Heart right ventricle (tissue), 16 donors: ENCODE results near the gene RGS7. TPM values are rescaled to one million over a fixed set of nuclear protein-coding genes. Genes with fewer than 3 reads are reported as not detected.

Experiments used
- ATAC-seq, 8 donors: fragments of 200-7000 bp; cut with Tn5 transposase; one replicate each; pipeline ENCODE4 v1.9.1; 2020; ENCODE audit warnings: mild to moderate bottlenecking in 8 of 8, moderate library complexity in 8 of 8, moderate number of reproducible peaks in 1 of 8
- DNase-seq, 2 donors: peaks; one replicate each; pipeline ENCODE4 v3.0.0-alpha.2; 2020
- H3K27ac ChIP-seq, 10 donors: fragments of 200-600 bp; sonication (generic) in 2 of 10; one replicate each; pipeline versions ENCODE4 v1.5.0 to v1.8.0; 2020 to 2022; ENCODE audit warnings: mild to moderate bottlenecking in 3 of 10
- H3K27me3 ChIP-seq, 7 donors: fragments of 200-600 bp; one replicate each; pipeline ENCODE4 v1.8.0; 2021 to 2022; ENCODE audit warnings: mild to moderate bottlenecking in 2 of 7
- H3K36me3 ChIP-seq, 9 donors: fragments of 200-600 bp; sonication (generic) in 1 of 9; one replicate each; pipeline versions ENCODE4 v1.5.0 to v1.8.0; 2020 to 2022; ENCODE audit warnings: mild to moderate bottlenecking in 2 of 9
- H3K4me1 ChIP-seq, 9 donors: fragments of 200-600 bp; sonication (generic) in 1 of 9; one replicate each; pipeline versions ENCODE4 v1.5.0 to v1.8.0; 2020 to 2022; ENCODE audit warnings: mild to moderate bottlenecking in 4 of 9
- H3K4me3 ChIP-seq, 10 donors: fragments of 200-600 bp; sonication (generic) in 2 of 10; one replicate each; pipeline versions ENCODE4 v1.5.0 to v1.8.0; 2020 to 2022; ENCODE audit warnings: mild to moderate bottlenecking in 7 of 10, moderate library complexity in 2 of 10
- H3K9me3 ChIP-seq, 11 donors: fragments of 200-600 bp in 10 of 11; sonication (generic) in 2 of 11; one replicate each; pipeline versions ENCODE4 v1.5.0 to v1.8.0; 2013 to 2022; ENCODE audit warnings: mild to moderate bottlenecking in 2 of 11, control low read depth in 1 of 11, moderate library complexity in 1 of 11
- WGBS, 2 donors: extraction: QIAGEN DNeasy Blood & Tissue Kit; methylation state at CpG; one replicate each; pipeline ENCODE4 v1.1.7; 2013; ENCODE audit warnings: inconsistent platforms in 1 of 2; 5-methylcytosine and 5-hydroxymethylcytosine counted together
- intact Hi-C, 10 donors: fragments of 100-400 bp; cut with DNase I; formaldehyde crosslinking; loops; one replicate each; pipeline versions ENCODE4 v1.11.1 to v1.14.2; 2022
- polyA plus RNA-seq, 2 donors: library from polyadenylated mRNA; stranded (reverse); fragments of 200-250 nt; gene quantifications; one replicate each; pipeline ENCODE4 v1.2.3, GENCODE V29; 2013
- total RNA-seq, 10 donors: library from RNA; stranded (reverse); fragmentation: NEBNext Ultra II Directional in 3 of 10; extraction: Animal tissue kit (Norgen Biotek cat#: 25700) in 3 of 10; gene quantifications; one replicate each; pipeline versions ENCODE4 v1.2.1 to v1.2.4, GENCODE V29; 2021 to 2023
- TF ChIP-seq, protein P1 (sequence below), 9 donors: fragments of 200-600 bp; sonication (generic) in 2 of 9; IDR thresholded peaks; one replicate each; pipeline versions ENCODE4 v1.5.0 to v1.8.0; 2021 to 2022; ENCODE audit warnings: antibody characterized with exemption in 9 of 9, mild to moderate bottlenecking in 5 of 9, moderate library complexity in 1 of 9
- donor health status: Arrhythmogenic right ventricular cardiomyopathy.
- donor health status: ischemic (EF 13 %, LVEDD 7.1; RV severe dilation, severe dysfunction).
- donor health status: healthy with polysubstance abuse.
- donor health status: DM: no; HTN: yes; CAD: no.
- donor health status: DM: no; HTN: no; CAD: no.
- donor health status: ischemic (EF 25% LVEDD 6.9; RV normal size, moderate dysfunction).
- donor health status: ischemic (EF 25% LVEDD 5.7; RV mildly dilated, moderate dysfunction).
- donor health status: healthy.
- donor health status: DM: yes; HTN: yes; CAD: no.
- donor health status: Ischemic cardiomyopathy.
- donor health status: ischemic (EF 35%, LVEDD 5.7; RV mildly dilated, moderate dysfunction).
- donor health status: nonischemic (EF 11% LVEDD 7.7; RV severe dilation, severe dysfunction).
- donor health status: DM: yes; HTN: yes; CAD: no.
- donor health status: PGD.
- donor health status: ischemic (EF 29% LVEDD 5.4; RV normal size, mild dysfunction).
- donor health status: nonischemic (EF 23%, LVEDD 6.1; RV moderate dilation, normal function).

The RGS7 gene
- total and polyA plus RNA-seq, 12 donors = not detected

DNA sequence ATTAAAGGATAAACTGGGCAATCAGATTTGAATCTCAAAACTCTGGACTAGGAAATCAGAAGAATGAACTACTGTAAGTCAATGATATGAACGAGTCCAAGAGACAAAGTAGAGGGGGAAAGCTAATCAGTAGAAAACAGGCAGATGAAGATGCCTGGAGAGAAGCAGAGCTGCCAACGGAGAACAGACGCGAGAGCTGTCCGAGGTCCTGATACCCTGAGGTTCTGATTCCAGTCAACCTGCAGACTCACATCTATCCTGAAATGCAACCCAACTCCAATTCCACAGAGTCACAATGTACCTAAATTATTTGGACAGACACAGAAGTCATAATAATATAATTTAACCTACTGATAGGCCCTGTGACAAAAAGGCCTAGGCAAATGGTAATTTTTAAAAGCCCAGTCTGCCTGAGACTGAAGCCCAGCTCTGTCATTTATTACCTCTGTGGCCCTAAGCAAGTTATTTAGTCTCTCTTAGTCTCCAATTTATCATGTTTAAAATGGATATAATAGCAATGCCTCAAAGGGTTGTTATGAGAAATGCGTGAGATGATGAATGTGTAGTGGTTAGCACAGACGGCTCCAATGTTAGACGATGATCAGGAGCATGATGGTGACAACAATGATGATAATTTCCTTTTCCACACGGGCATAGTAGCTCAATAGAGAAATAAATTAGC lies 33.4 kb downstream of the RGS7 start:
- 35 to 43% methylated on average over 9 of the region's 9 CpGs for WGBS, 2 donors
- intact Hi-C loops = no loop called here
- ATAC-seq = no peak

DNA sequence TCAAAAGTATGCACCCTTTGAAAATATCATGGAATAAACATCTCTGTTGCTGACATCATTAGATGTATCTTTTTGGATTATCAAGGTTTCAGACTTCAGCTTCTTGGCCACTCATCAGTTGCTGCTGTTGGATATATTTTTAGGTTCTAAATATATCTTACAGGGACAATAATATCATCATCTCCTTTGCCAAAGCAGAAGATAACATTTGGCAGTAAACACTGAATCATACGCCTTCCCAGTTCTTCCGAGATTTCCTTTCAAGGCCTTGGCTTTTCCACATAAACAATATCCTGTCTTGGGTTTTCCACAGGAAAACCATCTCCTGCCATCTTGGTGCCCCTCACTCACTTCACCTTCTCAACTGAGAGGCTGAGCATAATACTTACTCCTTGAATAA lies 39.3 kb downstream of the RGS7 start:
- H3K4me3 ChIP-seq = no peak overlapping the region
- H3K9me3 ChIP-seq = no peaks in the 10 kb centered on the region
- WGBS, 2 donors = 48 to 64% methylated on average over 2 of the region's 2 CpGs
- TF ChIP-seq, protein P1, sequence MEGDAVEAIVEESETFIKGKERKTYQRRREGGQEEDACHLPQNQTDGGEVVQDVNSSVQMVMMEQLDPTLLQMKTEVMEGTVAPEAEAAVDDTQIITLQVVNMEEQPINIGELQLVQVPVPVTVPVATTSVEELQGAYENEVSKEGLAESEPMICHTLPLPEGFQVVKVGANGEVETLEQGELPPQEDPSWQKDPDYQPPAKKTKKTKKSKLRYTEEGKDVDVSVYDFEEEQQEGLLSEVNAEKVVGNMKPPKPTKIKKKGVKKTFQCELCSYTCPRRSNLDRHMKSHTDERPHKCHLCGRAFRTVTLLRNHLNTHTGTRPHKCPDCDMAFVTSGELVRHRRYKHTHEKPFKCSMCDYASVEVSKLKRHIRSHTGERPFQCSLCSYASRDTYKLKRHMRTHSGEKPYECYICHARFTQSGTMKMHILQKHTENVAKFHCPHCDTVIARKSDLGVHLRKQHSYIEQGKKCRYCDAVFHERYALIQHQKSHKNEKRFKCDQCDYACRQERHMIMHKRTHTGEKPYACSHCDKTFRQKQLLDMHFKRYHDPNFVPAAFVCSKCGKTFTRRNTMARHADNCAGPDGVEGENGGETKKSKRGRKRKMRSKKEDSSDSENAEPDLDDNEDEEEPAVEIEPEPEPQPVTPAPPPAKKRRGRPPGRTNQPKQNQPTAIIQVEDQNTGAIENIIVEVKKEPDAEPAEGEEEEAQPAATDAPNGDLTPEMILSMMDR (IDR thresholded peaks at IDR 0.05) = no peak
- no peak overlapping the region for H3K27ac ChIP-seq
- H3K4me1 ChIP-seq = no peaks in the 10 kb centered on the region
- intact Hi-C loops = no loop called here
- no peaks in the 10 kb centered on the region for H3K36me3 ChIP-seq
- DNase-seq = no peak
- no peaks in the 10 kb centered on the region for H3K27me3 ChIP-seq
- ATAC-seq = no peak

More for the DNA sequence above, 33.4 kb downstream of the RGS7 start:
- Histone ChIP-seq H3K27ac (no peak overlapping the region), H3K4me3 (no peak overlapping the region), H3K27me3 (no peaks in the 10 kb centered on the region), H3K36me3 (no peaks in the 10 kb centered on the region), H3K4me1 (no peaks in the 10 kb centered on the region), H3K9me3 (no peaks in the 10 kb centered on the region)
- TF ChIP-seq, protein P1 (IDR thresholded peaks at IDR 0.05) = no peak
- DNase-seq = no peak

DNA sequence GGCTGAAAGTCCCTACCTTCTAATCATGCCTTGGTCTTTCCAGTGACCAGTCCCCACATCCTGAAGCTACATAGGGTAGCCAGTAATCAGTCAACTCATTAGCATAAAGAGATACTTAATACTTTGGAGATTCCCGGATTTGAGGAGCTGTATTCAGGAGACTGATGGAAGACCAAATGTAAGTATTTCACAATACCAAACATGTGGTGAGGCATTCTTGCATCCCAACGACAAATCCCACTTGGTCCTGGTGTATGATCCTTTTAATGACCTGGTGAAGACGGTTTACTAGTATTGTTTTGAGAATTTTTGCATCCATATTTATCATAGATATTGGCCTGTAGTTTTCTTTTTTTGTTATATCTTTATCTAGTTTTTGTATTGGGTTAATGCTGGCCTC lies 40.6 kb downstream of the RGS7 start:
- no peaks in the 10 kb centered on the region for H3K4me1 ChIP-seq
- H3K4me3 ChIP-seq = no peak overlapping the region
- no peak for DNase-seq
- H3K9me3 ChIP-seq = peaks cover 0 to 3% (median 0%) of the 10 kb centered on the region in 11 donors
- TF ChIP-seq, protein P1 (IDR thresholded peaks at IDR 0.05) = no peak
- no peak for ATAC-seq
- WGBS, 2 donors = 53 to 64% methylated on average over 3 of the region's 3 CpGs
- H3K27ac ChIP-seq = no peak overlapping the region
- intact Hi-C loops = no loop called here
- no peaks in the 10 kb centered on the region for H3K27me3 ChIP-seq
- H3K36me3 ChIP-seq = no peaks in the 10 kb centered on the region

DNA sequence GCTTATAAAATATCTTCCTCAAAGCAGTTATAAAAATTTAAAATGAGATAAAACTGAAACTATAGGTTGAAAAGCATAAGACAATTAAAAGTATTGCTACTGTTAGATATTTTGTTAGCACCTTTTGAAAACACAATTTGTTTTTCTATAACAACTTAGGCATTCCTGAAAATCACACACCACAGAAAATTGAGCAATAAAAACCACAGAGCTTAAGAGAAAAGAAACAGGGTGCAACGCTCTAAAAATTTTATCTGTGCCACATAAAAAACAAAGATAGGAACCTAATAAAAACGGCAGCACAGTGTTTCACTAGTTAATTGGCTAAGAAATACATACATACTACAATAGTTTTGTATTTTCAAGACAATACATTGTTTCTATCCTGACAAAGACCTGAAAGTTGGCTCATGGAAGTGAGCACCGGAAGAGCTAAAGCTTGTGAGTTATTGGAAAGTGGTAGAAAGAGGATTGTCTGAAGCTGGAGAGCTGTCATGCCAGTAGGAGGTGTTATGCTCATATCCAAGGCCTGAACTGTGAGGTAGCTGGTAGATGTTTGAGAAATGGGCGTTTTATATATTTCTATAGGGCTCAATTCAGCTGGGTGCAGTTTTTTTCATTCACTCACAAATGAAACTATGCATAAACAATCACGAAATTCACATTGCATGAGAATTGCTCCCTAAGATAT lies 45.8 kb downstream of the RGS7 start:
- Histone ChIP-seq H3K27ac (no peak overlapping the region), H3K9me3 (peaks cover 0 to 3% (median 0%) of the 10 kb centered on the region in 11 donors), H3K4me3 (no peak overlapping the region), H3K27me3 (no peaks in the 10 kb centered on the region), H3K4me1 (no peaks in the 10 kb centered on the region), H3K36me3 (no peaks in the 10 kb centered on the region)
- ATAC-seq = no peak
- DNase-seq = no peak
- intact Hi-C loops = no loop called here
- 51 to 54% methylated on average over 5 of the region's 5 CpGs for WGBS, 2 donors
- TF ChIP-seq, protein P1 (IDR thresholded peaks at IDR 0.05) = no peak
